OCI-LY7 (cell line): ENCODE results near the gene ADAMTS6. TPM values are rescaled to one million over a fixed set of nuclear protein-coding genes. Genes with fewer than 3 reads are reported as not detected.

Experiments
- BruUV-seq: library from RNA; stranded (reverse); fragments of 400-500 nt; replicated peaks from 2 replicates; lab custom pipeline; 2021; lab: Mats Ljungman, UMichigan
- CTCF ChIA-PET: fragments of 300-600 bp; sonication (Branson Sonifier 250); formaldehyde crosslinking; loops from one replicate; lab custom pipeline; 2022; ENCODE audit warnings: antibody characterized with exemption; ENCODE audit not compliant: unreplicated experiment; lab: Charles Lee
- POLR2A ChIA-PET: fragments of 300-600 bp; sonication (Branson Sonifier 250); formaldehyde crosslinking; loops from one replicate; lab custom pipeline; 2022; ENCODE audit warnings: antibody characterized with exemption; lab: Charles Lee
- DNase-seq: peaks from one replicate; pipeline ENCODE4 v3.0.0-alpha.2; 2015; ENCODE audit warnings: low spot score
- H2AFZ ChIP-seq: fragments of 200-600 bp; sonication (generic), shearing (Covaris generic); 2 replicates; pipeline ENCODE4 v1.6.1; 2014; ENCODE audit warnings: mild to moderate bottlenecking, antibody characterized with exemption, low read length, moderate library complexity
- H3K27ac ChIP-seq: fragments of 200-600 bp; sonication (generic); 2 replicates; pipeline ENCODE4 v1.5.1; 2014; ENCODE audit warnings: mixed run types, low read depth, mild to moderate bottlenecking, moderate library complexity, low read length, inconsistent platforms; ENCODE audit not compliant: poor library complexity, severe bottlenecking
- H3K36me3 ChIP-seq: fragments of 200-600 bp; sonication (generic); 2 replicates; pipeline ENCODE4 v1.6.1; 2014; ENCODE audit warnings: mild to moderate bottlenecking, antibody characterized with exemption, low read length, moderate library complexity, mixed read lengths; ENCODE audit not compliant: insufficient read depth
- H3K4me1 ChIP-seq: fragments of 200-600 bp; sonication (generic); 2 replicates; pipeline ENCODE4 v1.5.1; 2014; ENCODE audit warnings: mild to moderate bottlenecking, low read length; ENCODE audit not compliant: insufficient read depth, poor library complexity, severe bottlenecking
- H3K4me2 ChIP-seq: fragments of 200-600 bp; sonication (generic); 2 replicates; pipeline ENCODE4 v1.6.1; 2014; ENCODE audit warnings: mild to moderate bottlenecking, low read length
- H3K4me3 ChIP-seq: fragments of 200-600 bp; sonication (generic); 2 replicates; pipeline ENCODE4 v1.5.1; 2014; ENCODE audit warnings: mild to moderate bottlenecking, low read depth, low read length; ENCODE audit not compliant: poor library complexity, severe bottlenecking
- H3K79me2 ChIP-seq: fragments of 200-600 bp; sonication (generic); 2 replicates; pipeline ENCODE4 v1.6.1; 2016; ENCODE audit warnings: low read depth, mild to moderate bottlenecking, low read length, moderate library complexity, mixed read lengths; ENCODE audit not compliant: insufficient read depth
- H3K9me2 ChIP-seq: fragments of 200-600 bp; sonication (generic); 2 replicates; pipeline ENCODE4 v1.6.1; 2016; ENCODE audit warnings: mild to moderate bottlenecking, low read length, mixed read lengths; ENCODE audit not compliant: insufficient read depth
- H3K9me3 ChIP-seq: fragments of 200-600 bp; sonication (generic); 2 replicates; pipeline ENCODE4 v1.6.1; 2014; ENCODE audit warnings: mild to moderate bottlenecking, mixed run types, low read length, mixed read lengths
- H4K20me1 ChIP-seq: fragments of 200-600 bp; sonication (generic); 2 replicates; pipeline ENCODE4 v1.6.1; 2014; ENCODE audit warnings: mild to moderate bottlenecking, antibody characterized with exemption, low read length, moderate library complexity, mixed read lengths; ENCODE audit not compliant: insufficient read depth
- CTCF ChIP-seq: fragments of 200-600 bp; sonication (generic); conservative IDR thresholded peaks from 2 replicates; pipeline ENCODE4 v1.5.1; 2014; ENCODE audit warnings: mild to moderate bottlenecking, antibody characterized with exemption, low read length, moderate library complexity, mixed read lengths
- EZH2phosphoT487 ChIP-seq: fragments of 200-600 bp; sonication (generic); IDR thresholded peaks from 2 replicates; pipeline ENCODE4 v1.6.1; 2018; ENCODE audit warnings: low read depth, borderline replicate concordance, mild to moderate bottlenecking, mixed run types, antibody characterized with exemption, low read length, moderate library complexity, mixed read lengths
- intact Hi-C: fragments of 100-400 bp; cut with micrococcal nuclease; formaldehyde crosslinking; loops from one replicate; pipeline ENCODE4 v1.10.0; 2022; ENCODE audit not compliant: unreplicated experiment
- total RNA-seq, 2 experiments: library from RNA; depleted of rRNA in 1 of 2; stranded (reverse); fragments of >200 nt in 1 of 2; shearing (Covaris generic) in 1 of 2; gene quantifications; 2 replicates each; pipeline ENCODE4 v1.2.3, GENCODE V29; 2014 to 2022

ADAMTS6 gene
- total RNA-seq, 2 experiments from 2014 or later = 13.9 to 18.1 TPM

- no peaks in the 10 kb centered on the region for H3K9me3 ChIP-seq
- CTCF ChIA-PET = no interaction called here
- H3K4me2 ChIP-seq = no peak overlapping the region
- no peak overlapping the region for H2AFZ ChIP-seq
- H3K4me1 ChIP-seq = no peaks in the 10 kb centered on the region
- POLR2A ChIA-PET = no interaction called here
- no peaks in the 10 kb centered on the region for H3K9me2 ChIP-seq
- H3K36me3 ChIP-seq = no peaks in the 10 kb centered on the region
- BruUV-seq = no TSS peak
- H3K4me3 ChIP-seq = no peak overlapping the region
- H3K79me2 ChIP-seq = no peaks in the 10 kb centered on the region
- intact Hi-C loops = no loop called here
- no peak for DNase-seq
- H3K27ac ChIP-seq = no peak overlapping the region
- TF ChIP-seq EZH2phosphoT487 (no peak), CTCF (no peak)
- H4K20me1 ChIP-seq = no peaks in the 10 kb centered on the region
These were observed 234.1 kb downstream of the ADAMTS6 start for GRCh38 chr5:65247594-65247993.

- Histone ChIP-seq H3K36me3 (no peaks in the 10 kb centered on the region), H3K4me1 (no peaks in the 10 kb centered on the region), H3K4me3 (no peak overlapping the region), H3K27ac (no peak overlapping the region), H3K9me3 (no peaks in the 10 kb centered on the region), H3K4me2 (no peak overlapping the region), H3K9me2 (no peaks in the 10 kb centered on the region), H4K20me1 (no peaks in the 10 kb centered on the region), H2AFZ (no peak overlapping the region), H3K79me2 (no peaks in the 10 kb centered on the region)
- no peak for TF ChIP-seq CTCF
- DNase-seq = no peak
- no TSS peak for BruUV-seq
- CTCF ChIA-PET = no interaction called here
- intact Hi-C loops = no loop called here
- POLR2A ChIA-PET = no interaction called here
These were observed 235.0 kb downstream of the ADAMTS6 start for GRCh38 chr5:65246741-65247140.

- Histone ChIP-seq H2AFZ (no peak overlapping the region), H3K4me2 (no peak overlapping the region), H4K20me1 (no peaks in the 10 kb centered on the region), H3K4me1 (no peaks in the 10 kb centered on the region), H3K4me3 (no peak overlapping the region), H3K27ac (no peak overlapping the region), H3K9me2 (no peaks in the 10 kb centered on the region), H3K79me2 (no peaks in the 10 kb centered on the region), H3K9me3 (no peaks in the 10 kb centered on the region), H3K36me3 (no peaks in the 10 kb centered on the region)
- TF ChIP-seq EZH2phosphoT487 (no peak), CTCF (no peak)
- ChIA-PET CTCF (no interaction called here), POLR2A (interaction anchor here (0.7 to 1.5 kb wide), 2 partner anchors 14 to 119 kb away, joined by 3 read pairs; no protein-coding TSS in a partner anchor)
- DNase-seq = no peak
- intact Hi-C loops = no loop called here
- no TSS peak for BruUV-seq
These were observed 237.7 kb downstream of the ADAMTS6 start for GRCh38 chr5:65244031-65244430.
